ENCODE results near the gene TEX2.

GRCh38 chr17:64145751-64146417, 117.2 kb downstream of the TEX2 start:
- TF ChIP-seq CTCF (IDR thresholded peaks at IDR 0.05; ENCODE audit: low read depth, low read length) (no peak), EZH2phosphoT487 (IDR thresholded peaks at IDR 0.05; ENCODE audit: low read depth) (no peak)

Measured in OCI-LY3 (cell line).